Upper lobe of left lung (tissue), 4 donors: ENCODE results near the gene ACTN1.

Experiments used
- POLR2A ChIP-seq, 4 donors: fragments of 450-650 bp; IDR thresholded peaks; one replicate each; pipeline ENCODE4 v1.5.1; 2016 to 2017; ENCODE audit warnings: antibody characterized with exemption in 4 of 4, mild to moderate bottlenecking in 2 of 4
- POLR2AphosphoS5 ChIP-seq, 2 donors: sonication (generic); formaldehyde crosslinking; IDR thresholded peaks; one replicate each; pipeline ENCODE4 v1.5.1; 2017; ENCODE audit warnings: antibody characterized with exemption in 2 of 2
- TF ChIP-seq, protein P1 (sequence below), 6 experiments: fragments of 450-650 bp in 4 of 6; fragments of 200-600 bp in 2 of 6; sonication (generic) in 2 of 6; IDR thresholded peaks; one replicate each; pipeline ENCODE4 v1.5.1; 2016 to 2019; ENCODE audit warnings: antibody characterized with exemption in 6 of 6

GRCh38 chr14:68851078-68851477 lies 128.0 kb downstream of the ACTN1 start:
- TF ChIP-seq, protein P1, sequence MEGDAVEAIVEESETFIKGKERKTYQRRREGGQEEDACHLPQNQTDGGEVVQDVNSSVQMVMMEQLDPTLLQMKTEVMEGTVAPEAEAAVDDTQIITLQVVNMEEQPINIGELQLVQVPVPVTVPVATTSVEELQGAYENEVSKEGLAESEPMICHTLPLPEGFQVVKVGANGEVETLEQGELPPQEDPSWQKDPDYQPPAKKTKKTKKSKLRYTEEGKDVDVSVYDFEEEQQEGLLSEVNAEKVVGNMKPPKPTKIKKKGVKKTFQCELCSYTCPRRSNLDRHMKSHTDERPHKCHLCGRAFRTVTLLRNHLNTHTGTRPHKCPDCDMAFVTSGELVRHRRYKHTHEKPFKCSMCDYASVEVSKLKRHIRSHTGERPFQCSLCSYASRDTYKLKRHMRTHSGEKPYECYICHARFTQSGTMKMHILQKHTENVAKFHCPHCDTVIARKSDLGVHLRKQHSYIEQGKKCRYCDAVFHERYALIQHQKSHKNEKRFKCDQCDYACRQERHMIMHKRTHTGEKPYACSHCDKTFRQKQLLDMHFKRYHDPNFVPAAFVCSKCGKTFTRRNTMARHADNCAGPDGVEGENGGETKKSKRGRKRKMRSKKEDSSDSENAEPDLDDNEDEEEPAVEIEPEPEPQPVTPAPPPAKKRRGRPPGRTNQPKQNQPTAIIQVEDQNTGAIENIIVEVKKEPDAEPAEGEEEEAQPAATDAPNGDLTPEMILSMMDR (IDR thresholded peaks at IDR 0.05): no peak
- TF ChIP-seq POLR2A (IDR thresholded peaks at IDR 0.05): no peak
- TF ChIP-seq POLR2AphosphoS5 (IDR thresholded peaks at IDR 0.05): no peak
